WERI-Rb-1 (cell line): ENCODE results near the gene SEMA7A.

Experiments
- DNase-seq: peaks from one replicate; pipeline ENCODE4 v3.0.0-alpha.2; 2020
- H3K27ac ChIP-seq: fragments of 250-450 bp; sonication (Bioruptor Pico); 2 replicates; pipeline ENCODE4 v1.5.1; 2020; ENCODE audit warnings: mild to moderate bottlenecking, moderate library complexity
- H3K27me3 ChIP-seq: fragments of 250-450 bp; sonication (Bioruptor Pico); 2 replicates; pipeline ENCODE4 v1.5.1; 2021; ENCODE audit warnings: mild to moderate bottlenecking, low read depth, moderate library complexity; ENCODE audit not compliant: insufficient read depth, severe bottlenecking
- H3K36me3 ChIP-seq: fragments of 250-450 bp; sonication (Bioruptor Pico); 2 replicates; pipeline ENCODE4 v1.5.1; 2020; ENCODE audit warnings: mild to moderate bottlenecking, moderate library complexity
- H3K4me3 ChIP-seq: 2 replicates; pipeline ENCODE4 v1.5.1; 2011; ENCODE audit warnings: low read depth, mild to moderate bottlenecking, control low read depth, low read length
- H3K9me3 ChIP-seq: fragments of 250-450 bp; sonication (Bioruptor Pico); 2 replicates; pipeline ENCODE4 v1.5.1; 2021; ENCODE audit warnings: mild to moderate bottlenecking, moderate library complexity; ENCODE audit not compliant: severe bottlenecking
- CTCF ChIP-seq: IDR thresholded peaks from 2 replicates; pipeline ENCODE4 v1.5.1; 2011; ENCODE audit warnings: low read depth, mild to moderate bottlenecking, control low read depth, inconsistent platforms, low read length

Gene SEMA7A

DNA sequence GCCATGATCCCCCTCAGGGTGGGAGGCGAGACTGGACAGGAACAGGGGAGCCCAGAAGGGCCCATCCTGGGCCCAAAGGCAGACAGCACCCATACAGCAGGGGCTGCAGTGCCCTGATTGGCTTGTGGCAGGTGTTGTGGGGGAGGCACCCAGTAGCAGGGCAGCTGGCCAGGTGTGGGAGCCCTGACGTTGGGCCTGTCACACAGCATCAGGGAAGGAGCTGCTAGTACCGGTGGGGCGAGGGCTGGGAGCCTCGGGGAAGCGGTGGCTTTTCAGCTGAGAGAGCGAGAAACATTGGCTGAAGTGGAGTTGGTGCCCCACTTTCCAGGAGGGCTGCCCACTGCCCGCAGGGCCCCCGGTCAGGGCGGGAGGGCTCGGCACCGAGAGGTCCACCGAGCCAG is 46.6 kb downstream of the SEMA7A start:
- H3K27ac ChIP-seq, result no peak overlapping the region
- no peaks in the 10 kb centered on the region for H3K9me3 ChIP-seq
- no peak for DNase-seq
- no peak overlapping the region for H3K4me3 ChIP-seq
- no peaks in the 10 kb centered on the region for H3K27me3 ChIP-seq
- no peak for TF ChIP-seq CTCF
- no peaks in the 10 kb centered on the region for H3K36me3 ChIP-seq

- Histone ChIP-seq H3K4me3 (no peak overlapping the region), H3K9me3 (no peaks in the 10 kb centered on the region), H3K27me3 (no peaks in the 10 kb centered on the region), H3K36me3 (no peaks in the 10 kb centered on the region), H3K27ac (no peak overlapping the region)
- no peak for DNase-seq
- no peak for TF ChIP-seq CTCF
Observed at GRCh38 chr15:74386496-74387140, 47.1 kb downstream of the SEMA7A start.

GRCh38 chr15:74385733-74386132 is 48.0 kb downstream of the SEMA7A start:
- Histone ChIP-seq H3K27ac (no peak overlapping the region), H3K9me3 (no peaks in the 10 kb centered on the region), H3K27me3 (no peaks in the 10 kb centered on the region), H3K36me3 (no peaks in the 10 kb centered on the region), H3K4me3 (no peak overlapping the region)
- no peak for TF ChIP-seq CTCF
- DNase-seq, result peak; percentile 26

GRCh38 chr15:74384881-74385643 is 48.7 kb downstream of the SEMA7A start:
- H3K27ac ChIP-seq, result no peak overlapping the region
- H3K4me3 ChIP-seq, result no peak overlapping the region
- no peaks in the 10 kb centered on the region for H3K36me3 ChIP-seq
- no peaks in the 10 kb centered on the region for H3K9me3 ChIP-seq
- TF ChIP-seq CTCF, result no peak
- DNase-seq, result no peak
- no peaks in the 10 kb centered on the region for H3K27me3 ChIP-seq

DNA sequence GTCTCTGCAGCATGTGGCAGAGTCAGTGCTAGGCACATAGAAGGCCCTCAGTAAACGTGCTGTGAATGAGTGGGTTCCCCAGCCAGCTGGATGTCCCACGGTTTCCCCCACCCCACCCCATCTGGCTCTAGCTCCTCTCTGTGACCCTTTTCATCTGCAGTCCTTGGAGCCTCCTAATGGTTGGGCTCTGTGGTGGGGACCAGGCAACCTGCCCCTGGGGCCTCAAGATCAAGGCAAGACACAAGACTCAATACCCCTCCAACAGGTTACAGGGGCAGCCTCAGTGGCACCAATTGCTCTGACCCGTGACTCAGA is 49.2 kb downstream of the SEMA7A start:
- Histone ChIP-seq H3K27ac (no peak overlapping the region), H3K36me3 (no peaks in the 10 kb centered on the region), H3K9me3 (no peaks in the 10 kb centered on the region), H3K4me3 (no peak overlapping the region), H3K27me3 (no peaks in the 10 kb centered on the region)
- no peak for DNase-seq
- TF ChIP-seq CTCF, result no peak
